ENCODE measurements around the gene CCDC170. TPM values are rescaled to one million over a fixed set of nuclear protein-coding genes. Genes with fewer than 3 reads are reported as not detected.

CCDC170 gene
- total and polyA plus RNA-seq, 4 donors, result 2.4 to 24.1 (median 13.2) TPM

- H3K9ac ChIP-seq (ENCODE audit: insufficient read depth in 1 of 2, low read length in 2 of 2), result no peak overlapping the region
- ATAC-seq (ENCODE audit: insufficient read depth, low FRiP score), result no peak
- no peak overlapping the region for H3K4me3 ChIP-seq
- no peak for DNase-seq
- H3K9me3 ChIP-seq (ENCODE audit: control insufficient read depth in 4 of 4, insufficient read depth in 3 of 4, low read length in 3 of 4), result no peaks in the 10 kb centered on the region
- TF ChIP-seq, protein P1, sequence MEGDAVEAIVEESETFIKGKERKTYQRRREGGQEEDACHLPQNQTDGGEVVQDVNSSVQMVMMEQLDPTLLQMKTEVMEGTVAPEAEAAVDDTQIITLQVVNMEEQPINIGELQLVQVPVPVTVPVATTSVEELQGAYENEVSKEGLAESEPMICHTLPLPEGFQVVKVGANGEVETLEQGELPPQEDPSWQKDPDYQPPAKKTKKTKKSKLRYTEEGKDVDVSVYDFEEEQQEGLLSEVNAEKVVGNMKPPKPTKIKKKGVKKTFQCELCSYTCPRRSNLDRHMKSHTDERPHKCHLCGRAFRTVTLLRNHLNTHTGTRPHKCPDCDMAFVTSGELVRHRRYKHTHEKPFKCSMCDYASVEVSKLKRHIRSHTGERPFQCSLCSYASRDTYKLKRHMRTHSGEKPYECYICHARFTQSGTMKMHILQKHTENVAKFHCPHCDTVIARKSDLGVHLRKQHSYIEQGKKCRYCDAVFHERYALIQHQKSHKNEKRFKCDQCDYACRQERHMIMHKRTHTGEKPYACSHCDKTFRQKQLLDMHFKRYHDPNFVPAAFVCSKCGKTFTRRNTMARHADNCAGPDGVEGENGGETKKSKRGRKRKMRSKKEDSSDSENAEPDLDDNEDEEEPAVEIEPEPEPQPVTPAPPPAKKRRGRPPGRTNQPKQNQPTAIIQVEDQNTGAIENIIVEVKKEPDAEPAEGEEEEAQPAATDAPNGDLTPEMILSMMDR (IDR thresholded peaks at IDR 0.05; ENCODE audit: control extremely low read depth, extremely low read depth), result no peak
- H3K36me3 ChIP-seq (ENCODE audit: control insufficient read depth in 4 of 4, insufficient read depth in 4 of 4, low read length in 4 of 4), result no peaks in the 10 kb centered on the region
- no peak overlapping the region for H3K27ac ChIP-seq (ENCODE audit: low read depth in 1 of 2, low read length in 1 of 2)
- 74 to 83% methylated on average over 7 of the region's 7 CpGs for WGBS, 2 donors
- H3K4me1 ChIP-seq (ENCODE audit: control insufficient read depth in 5 of 5, insufficient read depth in 5 of 5, low read length in 5 of 5), result peaks cover 0 to 7% (median 0%) of the 10 kb centered on the region in 5 donors
- peaks cover 0 to 19% (median 9%) of the 10 kb centered on the region in 3 donors for H3K27me3 ChIP-seq (ENCODE audit: control insufficient read depth in 3 of 3, insufficient read depth in 3 of 3, low read length in 2 of 3)
Measured at GRCh38 chr6:151490996-151491395, 2.8 kb upstream of the CCDC170 start.

DNA sequence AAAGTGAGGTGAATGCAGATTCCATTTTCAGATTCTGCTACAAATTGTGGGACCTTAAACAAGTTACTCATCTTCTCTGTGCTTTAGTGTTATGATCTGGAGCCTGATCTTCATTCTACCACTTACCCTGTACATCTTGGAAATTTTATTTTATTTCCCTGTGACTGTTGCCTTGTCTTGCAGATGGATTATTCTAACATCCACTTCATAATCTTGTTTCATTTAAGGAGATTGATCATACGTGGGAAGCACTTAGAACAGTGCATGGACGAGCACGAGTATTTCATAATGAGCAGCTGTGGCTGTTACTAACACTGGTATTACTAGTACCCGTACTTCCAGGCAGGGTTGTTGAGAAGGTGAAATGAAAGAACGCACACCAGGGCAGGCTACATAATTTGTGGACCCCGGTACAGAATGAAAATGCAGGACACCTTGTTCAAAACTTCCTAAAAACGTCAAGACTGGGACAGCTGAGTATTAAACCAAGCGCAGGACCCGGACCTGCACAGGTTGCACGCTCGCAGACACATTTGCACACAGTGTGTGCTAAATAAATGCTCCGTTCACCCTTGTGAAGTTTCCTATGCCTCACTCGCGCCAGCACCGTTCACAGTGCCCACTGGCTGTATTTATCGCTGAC is 535 bp upstream of the CCDC170 start:
- no peaks in the 10 kb centered on the region for H3K36me3 ChIP-seq (ENCODE audit: control insufficient read depth in 4 of 4, insufficient read depth in 4 of 4, low read length in 4 of 4)
- no peak for ATAC-seq (ENCODE audit: insufficient read depth, low FRiP score)
- peaks cover 0 to 7% (median 0%) of the 10 kb centered on the region in 5 donors for H3K4me1 ChIP-seq (ENCODE audit: control insufficient read depth in 5 of 5, insufficient read depth in 5 of 5, low read length in 5 of 5)
- peak overlapping the region; percentile 45 to 63 for H3K9ac ChIP-seq (ENCODE audit: insufficient read depth in 1 of 2, low read length in 2 of 2)
- no peaks in the 10 kb centered on the region for H3K9me3 ChIP-seq (ENCODE audit: control insufficient read depth in 4 of 4, insufficient read depth in 3 of 4, low read length in 3 of 4)
- H3K4me3 ChIP-seq, result peak overlapping the region; percentile 49
- TF ChIP-seq, protein P1 (IDR thresholded peaks at IDR 0.05; ENCODE audit: control extremely low read depth, extremely low read depth), result no peak
- WGBS, 2 donors, result 36 to 39% methylated on average over 16 of the region's 16 CpGs
- H3K27me3 ChIP-seq (ENCODE audit: control insufficient read depth in 3 of 3, insufficient read depth in 3 of 3, low read length in 2 of 3), result peaks cover 0 to 26% (median 9%) of the 10 kb centered on the region in 3 donors
- H3K27ac ChIP-seq (ENCODE audit: low read depth in 1 of 2, low read length in 1 of 2), result peak overlapping the region in 1 of 2 donors; percentile 68
- no peak for DNase-seq

GRCh38 chr6:151494235-151494935 is 568 bp downstream of the CCDC170 start:
- Histone ChIP-seq H3K27me3 (ENCODE audit: control insufficient read depth in 3 of 3, insufficient read depth in 3 of 3, low read length in 2 of 3) (peaks cover 0 to 26% (median 9%) of the 10 kb centered on the region in 3 donors), H3K27ac (ENCODE audit: low read depth in 1 of 2, low read length in 1 of 2) (peak overlapping the region in 1 of 2 donors; percentile 68), H3K4me1 (ENCODE audit: control insufficient read depth in 5 of 5, insufficient read depth in 5 of 5, low read length in 5 of 5) (peaks cover 0 to 7% (median 0%) of the 10 kb centered on the region in 5 donors), H3K9me3 (ENCODE audit: control insufficient read depth in 4 of 4, insufficient read depth in 3 of 4, low read length in 3 of 4) (no peaks in the 10 kb centered on the region), H3K4me3 (peak overlapping the region; percentile 49), H3K9ac (ENCODE audit: insufficient read depth in 1 of 2, low read length in 2 of 2) (peak overlapping the region in 1 of 2 donors; percentile 63), H3K36me3 (ENCODE audit: control insufficient read depth in 4 of 4, insufficient read depth in 4 of 4, low read length in 4 of 4) (no peaks in the 10 kb centered on the region)
- peak; percentile 66 to 69 (median 67) for DNase-seq
- 1% methylated on average over 42 to 43 of the region's 43 CpGs for WGBS, 2 donors
- ATAC-seq (ENCODE audit: insufficient read depth, low FRiP score), result no peak
- TF ChIP-seq, protein P1 (IDR thresholded peaks at IDR 0.05; ENCODE audit: control extremely low read depth, extremely low read depth), result no peak

All from lung (tissue), 12 donors.